Measurements from ENCODE around the gene RIPOR3.

The RIPOR3 gene

GRCh38 chr20:50691573-50692551 is 520 bp upstream of the RIPOR3 start:
- Histone ChIP-seq H3K4me1 (ENCODE audit: insufficient read depth, low read length, severe bottlenecking) (no peaks in the 10 kb centered on the region), H3K27ac (ENCODE audit: low read depth, low read length, poor library complexity, severe bottlenecking) (no peak overlapping the region), H3K36me3 (ENCODE audit: insufficient read depth, low read length) (no peaks in the 10 kb centered on the region), H3K9me3 (ENCODE audit: low read length) (no peaks in the 10 kb centered on the region), H3K4me3 (ENCODE audit: low read depth, low read length, poor library complexity, severe bottlenecking) (no peak overlapping the region), H4K20me1 (ENCODE audit: insufficient read depth, low read length) (no peaks in the 10 kb centered on the region), H3K9me2 (ENCODE audit: low read depth, low read length) (no peaks in the 10 kb centered on the region), H3F3A (ENCODE audit: insufficient read depth, low read length) (no peaks in the 10 kb centered on the region), H3K9ac (ENCODE audit: low read length) (no peak overlapping the region), H3K79me2 (ENCODE audit: insufficient read depth, low read length) (no peaks in the 10 kb centered on the region), H2AFZ (ENCODE audit: low read length) (no peak overlapping the region), H3K4me2 (ENCODE audit: low read length) (no peak overlapping the region), H3K27me3 (ENCODE audit: insufficient read depth, low read length) (no peaks in the 10 kb centered on the region; the same call in 1 of the 2 replicates)
- TF ChIP-seq, protein P1, sequence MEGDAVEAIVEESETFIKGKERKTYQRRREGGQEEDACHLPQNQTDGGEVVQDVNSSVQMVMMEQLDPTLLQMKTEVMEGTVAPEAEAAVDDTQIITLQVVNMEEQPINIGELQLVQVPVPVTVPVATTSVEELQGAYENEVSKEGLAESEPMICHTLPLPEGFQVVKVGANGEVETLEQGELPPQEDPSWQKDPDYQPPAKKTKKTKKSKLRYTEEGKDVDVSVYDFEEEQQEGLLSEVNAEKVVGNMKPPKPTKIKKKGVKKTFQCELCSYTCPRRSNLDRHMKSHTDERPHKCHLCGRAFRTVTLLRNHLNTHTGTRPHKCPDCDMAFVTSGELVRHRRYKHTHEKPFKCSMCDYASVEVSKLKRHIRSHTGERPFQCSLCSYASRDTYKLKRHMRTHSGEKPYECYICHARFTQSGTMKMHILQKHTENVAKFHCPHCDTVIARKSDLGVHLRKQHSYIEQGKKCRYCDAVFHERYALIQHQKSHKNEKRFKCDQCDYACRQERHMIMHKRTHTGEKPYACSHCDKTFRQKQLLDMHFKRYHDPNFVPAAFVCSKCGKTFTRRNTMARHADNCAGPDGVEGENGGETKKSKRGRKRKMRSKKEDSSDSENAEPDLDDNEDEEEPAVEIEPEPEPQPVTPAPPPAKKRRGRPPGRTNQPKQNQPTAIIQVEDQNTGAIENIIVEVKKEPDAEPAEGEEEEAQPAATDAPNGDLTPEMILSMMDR (IDR thresholded peaks at IDR 0.05; ENCODE audit: low read length): no peak
- no peak for TF ChIP-seq EZH2 (IDR thresholded peaks at IDR 0.05; ENCODE audit: borderline replicate concordance, low read length)

GRCh38 chr20:50689864-50690649 is 1.3 kb downstream of the RIPOR3 start:
- no peak overlapping the region for H3K4me2 ChIP-seq (ENCODE audit: low read length)

DNA sequence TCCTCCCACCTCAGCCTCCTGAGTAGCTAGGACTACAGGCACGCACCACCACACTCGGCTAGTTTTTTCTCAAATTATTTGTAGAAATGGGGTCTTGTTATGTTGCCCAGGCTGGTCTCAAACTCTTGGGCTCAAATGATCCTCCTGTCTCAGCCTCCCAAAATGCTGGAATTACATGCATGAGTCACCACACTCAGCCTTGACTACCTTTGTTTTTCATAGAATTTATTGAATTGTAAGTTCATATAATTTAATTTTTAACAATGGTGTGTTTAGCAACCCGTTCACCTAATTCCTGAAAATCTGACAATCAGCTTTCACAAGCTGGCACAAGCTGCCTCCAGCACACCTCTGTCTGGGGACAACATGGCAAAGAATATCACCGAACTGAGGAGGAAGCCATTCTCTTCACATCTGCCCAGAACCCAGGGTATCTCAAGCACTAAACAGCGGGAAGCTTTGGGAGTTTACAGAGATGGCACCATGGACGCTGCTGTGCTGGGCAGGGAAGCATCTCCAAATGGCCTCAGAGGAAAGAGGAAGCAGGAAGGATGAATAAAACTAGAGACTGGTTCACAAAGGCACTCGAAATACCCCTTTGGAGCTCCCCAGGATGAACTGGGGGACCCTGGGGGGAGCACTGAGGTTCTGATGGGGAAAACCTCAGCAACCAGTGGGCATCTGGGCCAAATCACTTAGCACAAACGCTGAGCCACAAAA is 2.9 kb downstream of the RIPOR3 start:
- Histone ChIP-seq H3K9me3 (ENCODE audit: low read length) (no peaks in the 10 kb centered on the region), H3K9me2 (ENCODE audit: low read depth, low read length) (no peaks in the 10 kb centered on the region), H3K27me3 (ENCODE audit: insufficient read depth, low read length) (no peaks in the 10 kb centered on the region; the same call in 1 of the 2 replicates), H2AFZ (ENCODE audit: low read length) (no peak overlapping the region), H3F3A (ENCODE audit: insufficient read depth, low read length) (no peaks in the 10 kb centered on the region), H3K79me2 (ENCODE audit: insufficient read depth, low read length) (no peaks in the 10 kb centered on the region), H3K9ac (ENCODE audit: low read length) (no peak overlapping the region), H3K4me2 (ENCODE audit: low read length) (no peak overlapping the region), H3K27ac (ENCODE audit: low read depth, low read length, poor library complexity, severe bottlenecking) (no peak overlapping the region), H3K4me1 (ENCODE audit: insufficient read depth, low read length, severe bottlenecking) (no peaks in the 10 kb centered on the region), H3K4me3 (ENCODE audit: low read depth, low read length, poor library complexity, severe bottlenecking) (no peak overlapping the region), H4K20me1 (ENCODE audit: insufficient read depth, low read length) (no peaks in the 10 kb centered on the region), H3K36me3 (ENCODE audit: insufficient read depth, low read length) (no peaks in the 10 kb centered on the region)
- TF ChIP-seq, protein P1 (IDR thresholded peaks at IDR 0.05; ENCODE audit: low read length): no peak
- no peak for TF ChIP-seq EZH2 (IDR thresholded peaks at IDR 0.05; ENCODE audit: borderline replicate concordance, low read length)

More at GRCh38 chr20:50689864-50690649, 1.3 kb downstream of the RIPOR3 start:
- Histone ChIP-seq H2AFZ (ENCODE audit: low read length) (no peak overlapping the region), H3K9ac (ENCODE audit: low read length) (no peak overlapping the region), H4K20me1 (ENCODE audit: insufficient read depth, low read length) (no peaks in the 10 kb centered on the region), H3K4me3 (ENCODE audit: low read depth, low read length, poor library complexity, severe bottlenecking) (no peak overlapping the region), H3K9me2 (ENCODE audit: low read depth, low read length) (no peaks in the 10 kb centered on the region), H3K79me2 (ENCODE audit: insufficient read depth, low read length) (no peaks in the 10 kb centered on the region), H3K4me1 (ENCODE audit: insufficient read depth, low read length, severe bottlenecking) (no peaks in the 10 kb centered on the region), H3K27me3 (ENCODE audit: insufficient read depth, low read length) (no peaks in the 10 kb centered on the region; the same call in 1 of the 2 replicates), H3K36me3 (ENCODE audit: insufficient read depth, low read length) (no peaks in the 10 kb centered on the region), H3K9me3 (ENCODE audit: low read length) (no peaks in the 10 kb centered on the region), H3K27ac (ENCODE audit: low read depth, low read length, poor library complexity, severe bottlenecking) (no peak overlapping the region), H3F3A (ENCODE audit: insufficient read depth, low read length) (no peaks in the 10 kb centered on the region)
- no peak for TF ChIP-seq EZH2 (IDR thresholded peaks at IDR 0.05; ENCODE audit: borderline replicate concordance, low read length)
- TF ChIP-seq, protein P1 (IDR thresholded peaks at IDR 0.05; ENCODE audit: low read length): no peak
